Fibroblast of lung (primary cell): ENCODE data around the gene PODXL2.

Experiments used
- CTCF ChIP-seq, 2 donors: IDR thresholded peaks in 1 of 2; conservative IDR thresholded peaks in 1 of 2; 1 replicate in 1 of 2; 2 replicates in 1 of 2; pipeline ENCODE4 v1.5.1; 2011 to 2012; ENCODE audit warnings: low read length in 2 of 2, control low read depth in 1 of 2, inconsistent platforms in 1 of 2, low read depth in 1 of 2, mild to moderate bottlenecking in 1 of 2
- EZH2 ChIP-seq: IDR thresholded peaks from 2 replicates; pipeline ENCODE4 v1.5.1; 2012; ENCODE audit warnings: low read length, control low read depth, mild to moderate bottlenecking; ENCODE audit errors: missing control alignments

- no peak for TF ChIP-seq EZH2
- TF ChIP-seq CTCF (conservative IDR thresholded peaks at IDR 0.05 in 1 of 2, IDR thresholded peaks at IDR 0.05 in 1 of 2; ENCODE audit: low read depth in 1 of 2, low read length in 2 of 2): no peak
Measured at GRCh38 chr3:127677541-127678314, 48.7 kb downstream of the PODXL2 start.
